Raji (cell line): Measurements from ENCODE around the gene ABCC1.

Source experiments
- POLR2A ChIP-seq: IDR thresholded peaks from 2 replicates; pipeline ENCODE4 v1.6.1; 2011; ENCODE audit warnings: low read depth, low read length, control low read depth; ENCODE audit not compliant: insufficient read depth

Gene ABCC1

DNA sequence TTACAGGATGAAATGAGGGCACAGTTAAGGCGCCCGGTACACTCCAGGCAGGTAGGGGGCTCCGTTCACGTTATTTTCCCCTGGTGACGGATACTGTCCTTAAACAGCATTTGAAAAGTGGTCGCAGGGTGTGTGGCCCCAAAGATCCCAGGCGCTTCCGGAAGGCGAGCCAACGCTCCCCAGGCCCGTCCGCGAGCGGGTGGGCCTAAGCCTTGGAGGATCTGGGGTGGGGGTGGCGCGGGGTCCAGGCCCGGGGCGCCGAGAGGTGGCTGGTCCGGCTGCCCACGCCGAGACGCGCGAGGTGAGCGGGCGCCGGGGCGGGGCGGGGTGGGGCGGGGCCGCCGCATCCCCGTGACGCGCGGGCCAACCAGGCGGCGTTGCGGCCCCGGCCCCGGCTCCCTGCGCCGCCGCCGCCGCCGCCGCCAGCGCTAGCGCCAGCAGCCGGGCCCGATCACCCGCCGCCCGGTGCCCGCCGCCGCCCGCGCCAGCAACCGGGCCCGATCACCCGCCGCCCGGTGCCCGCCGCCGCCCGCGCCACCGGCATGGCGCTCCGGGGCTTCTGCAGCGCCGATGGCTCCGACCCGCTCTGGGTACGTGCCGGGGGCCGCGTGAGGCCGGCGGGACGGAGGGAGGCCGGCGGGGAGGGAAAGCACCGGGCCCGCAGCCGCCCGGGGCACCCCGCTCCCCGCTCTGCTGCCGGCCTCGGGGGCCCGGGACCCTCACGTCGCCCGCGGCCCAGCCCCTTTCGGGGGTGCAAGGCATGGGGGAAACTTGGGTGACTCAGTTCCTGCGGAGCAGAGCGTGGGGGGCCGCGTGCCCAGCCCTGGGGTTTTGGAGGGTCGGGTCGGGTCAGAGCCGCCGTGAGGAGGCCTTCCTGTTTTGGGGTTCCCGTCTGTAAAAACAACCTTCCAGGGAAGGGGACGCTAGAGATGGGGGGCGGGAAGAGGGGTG lies at the start of gene ABCC1:
TSS of gene ABCC1 (plus strand) at position 407 of the 951 bp plus-strand sequence. CDS start at position 543, 136 bp downstream.
- peak; percentile 59 for TF ChIP-seq POLR2A

- TF ChIP-seq POLR2A, result no peak
Observed at GRCh38 chr16:15900357-15900756, 49.1 kb upstream of the ABCC1 start.

DNA sequence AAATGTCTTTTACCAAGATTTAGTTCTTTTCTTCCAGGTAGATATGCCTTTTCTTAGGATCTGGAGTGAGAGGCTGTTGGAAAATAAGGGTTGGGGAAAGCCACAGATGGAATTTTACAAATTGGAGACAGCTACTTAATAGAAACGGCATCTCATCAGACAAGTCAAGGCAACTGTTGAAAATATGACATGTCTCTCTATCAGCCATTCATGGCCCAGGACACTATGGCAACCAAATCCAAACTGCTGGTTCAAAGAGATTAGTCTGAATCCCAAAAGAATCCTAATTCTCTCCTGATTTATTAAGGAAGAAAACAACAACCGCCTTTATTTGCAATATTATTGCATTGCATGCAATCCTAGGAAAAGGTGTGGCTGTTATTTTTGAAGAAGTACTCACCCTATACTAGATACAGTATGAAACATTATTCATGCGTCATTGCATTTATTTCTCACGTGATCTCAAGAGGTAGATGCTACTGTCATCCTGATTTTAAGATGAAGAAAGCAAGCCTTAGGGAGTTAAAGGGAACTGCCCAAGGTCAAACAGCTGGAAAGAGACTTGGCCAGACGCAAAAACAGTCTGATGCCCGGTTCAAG lies 48.4 kb upstream of the ABCC1 start:
- no peak for TF ChIP-seq POLR2A

DNA sequence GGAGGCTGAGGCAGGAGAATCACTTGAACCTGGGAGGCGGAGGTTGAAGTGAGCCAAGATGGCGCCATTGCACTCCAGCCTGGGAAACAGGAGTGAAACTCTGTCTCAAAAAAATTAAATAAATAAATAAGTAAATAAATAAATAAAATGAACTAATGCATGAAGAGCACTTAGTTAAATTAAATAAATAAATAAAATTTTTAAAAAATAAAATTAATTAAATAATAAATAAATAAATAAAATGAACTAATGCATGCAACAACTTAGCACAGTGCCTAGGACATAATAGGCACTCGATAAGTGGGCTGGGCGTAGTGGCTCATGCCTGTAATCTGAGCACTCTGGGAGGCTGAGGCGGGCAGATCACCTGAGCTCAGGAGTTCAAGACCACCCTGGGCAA lies 45.5 kb upstream of the ABCC1 start:
- TF ChIP-seq POLR2A, result no peak

GRCh38 chr16:15906439-15906838 lies 43.0 kb upstream of the ABCC1 start:
- no peak for TF ChIP-seq POLR2A

- no peak for TF ChIP-seq POLR2A
Observed at GRCh38 chr16:15907863-15908478, 41.4 kb upstream of the ABCC1 start.

GRCh38 chr16:15911198-15911597 lies 38.2 kb upstream of the ABCC1 start:
- TF ChIP-seq POLR2A, result no peak

DNA sequence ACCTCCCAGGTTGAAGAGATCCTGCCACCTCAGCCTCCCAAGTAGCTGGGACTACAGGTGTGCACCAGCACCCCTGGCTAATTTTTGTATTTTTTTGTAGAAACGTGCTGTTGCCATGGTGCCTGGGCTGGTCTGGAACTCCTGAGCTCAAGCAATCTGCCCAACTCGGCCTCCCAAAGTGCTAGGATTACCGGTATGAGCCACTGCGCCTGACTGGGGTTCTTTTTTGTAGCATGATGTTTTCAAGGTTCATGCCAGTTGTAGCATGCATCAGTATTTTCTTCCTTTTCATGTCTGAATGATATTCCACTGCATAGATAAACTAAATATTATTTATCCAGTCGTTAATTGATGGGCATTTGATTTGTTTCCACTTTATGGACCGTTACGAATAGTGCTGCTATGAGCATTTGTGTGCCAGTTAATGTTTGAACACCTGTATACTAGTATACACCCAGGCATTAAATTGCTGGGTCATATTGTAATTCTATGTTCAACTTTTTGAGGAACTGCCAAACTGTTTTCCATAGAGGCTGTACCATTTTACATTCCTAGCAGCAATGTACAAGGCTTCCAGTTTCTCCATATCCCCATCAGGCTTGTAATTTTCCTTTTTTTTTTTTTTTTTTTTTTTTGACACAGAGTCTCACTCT lies 36.2 kb upstream of the ABCC1 start:
- TF ChIP-seq POLR2A, result no peak

DNA sequence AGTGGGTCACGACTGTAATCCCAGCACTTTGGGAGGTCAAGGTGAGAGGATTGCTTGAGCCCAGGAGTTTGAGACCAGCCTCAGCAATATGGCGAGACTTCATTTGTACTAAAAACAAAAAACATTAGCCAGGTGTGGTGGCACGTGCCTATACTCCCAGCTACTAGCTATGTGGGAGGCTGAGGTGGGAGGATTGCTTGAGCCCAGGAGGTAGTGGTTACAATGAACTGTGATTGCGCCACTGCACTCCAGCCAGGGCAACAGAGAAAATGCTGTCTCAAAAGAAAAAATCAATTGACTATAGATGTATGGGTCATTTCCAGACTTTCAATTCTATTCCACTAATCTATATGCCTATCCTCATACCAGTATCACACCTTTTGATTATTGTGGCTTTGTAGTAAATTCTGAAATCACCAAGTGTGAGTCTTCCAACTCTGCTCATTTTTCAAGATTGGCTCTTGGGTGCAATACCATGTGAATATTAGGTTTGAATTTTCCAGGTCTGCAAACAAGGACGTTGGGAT lies 33.8 kb upstream of the ABCC1 start:
- no peak for TF ChIP-seq POLR2A

- TF ChIP-seq POLR2A, result no peak
Observed at GRCh38 chr16:15916323-15916722, 33.1 kb upstream of the ABCC1 start.

DNA sequence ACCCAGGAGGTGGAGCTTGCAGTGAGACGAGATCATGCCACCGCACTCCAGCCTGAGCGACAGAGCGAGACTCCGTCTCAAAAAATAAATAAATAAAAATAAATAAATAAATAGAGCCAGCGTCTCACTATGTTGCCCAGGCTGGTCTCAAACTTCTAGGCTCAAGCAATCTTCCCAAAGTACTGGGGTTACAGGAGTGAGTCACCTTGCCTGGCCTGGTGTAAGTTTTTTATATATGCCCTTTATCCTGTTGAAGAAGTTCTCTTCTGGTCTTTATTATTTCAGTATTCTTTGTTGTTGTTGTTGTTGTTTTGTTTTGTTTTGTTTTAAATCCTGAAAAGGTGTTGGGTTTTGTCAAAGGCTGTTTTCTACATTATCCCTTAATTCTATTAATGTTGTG lies 30.1 kb upstream of the ABCC1 start:
- TF ChIP-seq POLR2A, result no peak

DNA sequence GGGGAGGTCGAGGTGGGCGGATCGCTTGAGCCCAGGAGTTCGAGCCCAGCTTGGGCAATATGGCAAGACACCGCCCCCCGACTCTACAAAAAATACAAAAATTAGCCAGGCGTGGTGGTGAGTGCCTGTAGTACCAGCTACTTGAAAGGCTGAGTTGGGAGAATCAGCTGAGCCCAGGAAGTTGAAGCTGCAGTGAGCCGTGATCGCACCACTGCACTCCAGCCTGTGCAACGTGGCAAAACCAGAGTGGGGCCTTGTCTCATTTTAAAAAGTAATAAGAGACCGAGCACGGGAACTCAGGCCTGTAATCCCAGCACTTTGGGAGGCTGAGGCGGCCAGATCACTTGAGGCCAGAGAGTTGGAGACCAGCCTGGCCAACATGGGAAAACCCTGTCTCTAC lies 24.4 kb upstream of the ABCC1 start:
- TF ChIP-seq POLR2A, result no peak

DNA sequence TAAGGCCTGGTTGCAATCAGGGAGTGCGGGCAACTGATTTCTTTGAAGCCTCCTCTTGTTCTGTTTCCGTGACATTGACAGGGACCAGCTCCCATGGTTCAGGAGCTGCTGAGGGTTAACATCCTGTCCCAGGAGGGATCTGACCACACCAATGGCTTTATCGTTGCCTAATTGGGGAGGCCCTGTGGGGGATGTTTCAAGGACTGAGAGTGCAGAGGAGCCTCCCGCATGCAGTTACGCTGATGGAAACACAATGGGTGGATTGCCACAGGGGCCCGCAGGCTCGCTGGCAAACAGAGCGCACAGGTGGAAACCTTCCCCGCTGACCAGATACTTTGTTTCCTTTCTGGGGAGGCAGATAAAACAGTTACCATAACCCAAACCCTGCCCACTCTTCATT lies 23.8 kb upstream of the ABCC1 start:
- no peak for TF ChIP-seq POLR2A

DNA sequence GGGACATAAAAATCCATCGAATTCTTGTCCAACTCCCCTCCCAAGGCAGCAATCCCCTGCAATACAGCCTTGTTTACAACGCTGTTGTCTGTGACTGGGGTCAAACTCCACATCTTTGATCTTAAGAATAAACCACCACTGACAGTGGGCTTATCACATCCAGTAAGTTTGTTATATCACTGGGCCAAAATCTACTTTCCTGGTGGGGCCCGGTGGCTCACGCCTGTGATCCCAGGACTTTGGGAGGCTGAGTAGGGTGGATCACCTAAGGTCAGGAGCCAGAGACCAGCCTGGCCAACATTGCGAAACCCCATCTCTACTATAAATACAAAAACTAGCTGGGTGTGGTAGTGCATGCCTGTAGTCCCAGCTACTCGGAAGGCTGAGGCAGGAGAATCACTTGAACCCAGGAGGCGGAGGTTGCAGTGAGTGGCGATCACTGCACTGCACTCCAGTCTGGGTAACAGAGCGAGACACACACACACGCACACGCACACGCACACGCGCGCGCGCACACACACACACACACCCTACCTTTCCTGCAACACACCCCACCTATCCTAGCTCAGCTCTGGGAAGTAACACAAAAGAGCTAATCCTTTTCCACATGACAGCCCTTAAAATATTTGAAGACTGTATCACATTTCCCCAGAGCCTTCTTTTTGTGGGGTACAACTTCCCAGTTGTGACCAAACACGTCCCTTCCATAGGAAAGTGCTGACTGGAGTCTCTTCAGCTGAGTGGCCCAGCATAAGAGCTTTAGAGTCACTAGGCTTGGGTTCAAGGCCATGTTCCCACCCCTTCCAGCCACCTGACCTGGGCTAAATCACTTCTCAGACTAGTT lies 20.9 kb upstream of the ABCC1 start:
- TF ChIP-seq POLR2A, result no peak
